ENCODE results near the gene CCDC81. TPM values are rescaled to one million over a fixed set of nuclear protein-coding genes. Genes with fewer than 3 reads are reported as not detected.
"Not testable (repeated sequence)": the region's sequence is repeated elsewhere in the genome, so short reads cannot be mapped to it uniquely, and the experiment has no call there.

The CCDC81 gene
- total RNA-seq, 1 donor = 26.8 TPM

GRCh38 chr11:86416494-86416893, 41.8 kb downstream of the CCDC81 start:
- H3K4me3 ChIP-seq (ENCODE audit: low read depth, low read length) = no peak overlapping the region
- TF ChIP-seq CTCF (IDR thresholded peaks at IDR 0.05; ENCODE audit: insufficient read depth, low read depth, low read length) = no peak
- peak; percentile 28 for DNase-seq (ENCODE audit: low read depth)

GRCh38 chr11:86416951-86417350, 42.3 kb downstream of the CCDC81 start:
- not testable (repeated sequence) for H3K4me3 ChIP-seq (ENCODE audit: low read depth, low read length); DNase-seq (ENCODE audit: low read depth)

- TF ChIP-seq CTCF (IDR thresholded peaks at IDR 0.05; ENCODE audit: insufficient read depth, low read depth, low read length) = no peak
- DNase-seq (ENCODE audit: low read depth) = no peak
- no peak overlapping the region for H3K4me3 ChIP-seq (ENCODE audit: low read depth, low read length)
Measured at GRCh38 chr11:86418106-86418505, 43.4 kb downstream of the CCDC81 start.

GRCh38 chr11:86418513-86418912, 43.8 kb downstream of the CCDC81 start:
- H3K4me3 ChIP-seq (ENCODE audit: low read depth, low read length) = no peak overlapping the region
- TF ChIP-seq CTCF (IDR thresholded peaks at IDR 0.05; ENCODE audit: insufficient read depth, low read depth, low read length) = no peak
- DNase-seq (ENCODE audit: low read depth) = no peak

GRCh38 chr11:86418917-86419316, 44.2 kb downstream of the CCDC81 start:
- H3K4me3 ChIP-seq (ENCODE audit: low read depth, low read length) = no peak overlapping the region
- DNase-seq (ENCODE audit: low read depth) = peak; percentile 20
- peak; percentile 25 for TF ChIP-seq CTCF (IDR thresholded peaks at IDR 0.05; ENCODE audit: insufficient read depth, low read depth, low read length)

GRCh38 chr11:86421946-86422345, 47.3 kb downstream of the CCDC81 start:
- no peak for TF ChIP-seq CTCF (IDR thresholded peaks at IDR 0.05; ENCODE audit: insufficient read depth, low read depth, low read length)
- no peak for DNase-seq (ENCODE audit: low read depth)
- H3K4me3 ChIP-seq (ENCODE audit: low read depth, low read length) = no peak overlapping the region

GRCh38 chr11:86422371-86422770, 47.7 kb downstream of the CCDC81 start:
- H3K4me3 ChIP-seq (ENCODE audit: low read depth, low read length) = no peak overlapping the region
- TF ChIP-seq CTCF (IDR thresholded peaks at IDR 0.05; ENCODE audit: insufficient read depth, low read depth, low read length) = no peak
- no peak for DNase-seq (ENCODE audit: low read depth)

- not testable (repeated sequence) for H3K4me3 ChIP-seq (ENCODE audit: low read depth, low read length)
- DNase-seq (ENCODE audit: low read depth) = peak; percentile 19
Measured at GRCh38 chr11:86423488-86423887, 48.8 kb downstream of the CCDC81 start.

Measured in fibroblast of villous mesenchyme (primary cell).